OCI-LY3 (cell line): Measurements from ENCODE around the gene DTX4.

Experiments used
- H2AFZ ChIP-seq: fragments of 200-600, 300-600 bp; shearing (Covaris generic); 2 replicates; pipeline ENCODE4 v1.6.0; 2014; ENCODE audit warnings: antibody characterized with exemption, low read depth, low read length
- H3K27ac ChIP-seq: fragments of 200-600, 300-600 bp; sonication (generic); 2 replicates; pipeline ENCODE4 v1.5.1; 2014; ENCODE audit warnings: mild to moderate bottlenecking, low read length, moderate library complexity, mixed read lengths
- H3K27me3 ChIP-seq: fragments of 200-600, 300-600 bp; sonication (generic); 2 replicates; pipeline ENCODE4 v1.6.1; 2014; ENCODE audit warnings: low read depth, low read length, mixed read lengths
- H3K36me3 ChIP-seq: fragments of 200-600, 300-600 bp; sonication (generic); replicated peaks from 2 replicates; pipeline ENCODE3; 2014; ENCODE audit warnings: low read depth, low read length, mixed read lengths
- H3K4me1 ChIP-seq: fragments of 300-600, 200-600 bp; sonication (generic); 2 replicates; pipeline ENCODE4 v1.6.1; 2014; ENCODE audit warnings: low read length, mixed read lengths
- H3K4me2 ChIP-seq: fragments of 200-600, 300-600 bp; sonication (generic); 2 replicates; pipeline ENCODE4 v1.6.1; 2014; ENCODE audit warnings: low read length, mixed read lengths
- H3K4me3 ChIP-seq: fragments of 300-600, 200-600 bp; sonication (generic); 2 replicates; pipeline ENCODE4 v1.5.1; 2014; ENCODE audit warnings: antibody characterized with exemption, mild to moderate bottlenecking, low read length, moderate library complexity
- H3K79me2 ChIP-seq: fragments of 300-600, 200-600 bp; shearing (Covaris generic); 2 replicates; pipeline ENCODE4 v1.6.1; 2014; ENCODE audit warnings: mild to moderate bottlenecking, low read length, mixed read lengths
- H3K9ac ChIP-seq: fragments of 300-600, 200-600 bp; shearing (Covaris generic); 2 replicates; pipeline ENCODE4 v1.6.0; 2014; ENCODE audit warnings: mild to moderate bottlenecking, low read length, moderate library complexity
- H3K9me3 ChIP-seq: fragments of 200-600, 300-600 bp; shearing (Covaris generic); 2 replicates; pipeline ENCODE4 v1.6.1; 2014; ENCODE audit warnings: low read length, mixed read lengths; ENCODE audit not compliant: insufficient read depth
- H4K20me1 ChIP-seq: fragments of 200-600, 300-600 bp; sonication (generic); 2 replicates; pipeline ENCODE4 v1.6.1; 2016; ENCODE audit warnings: low read length, mixed read lengths; ENCODE audit not compliant: insufficient read depth
- EZH2phosphoT487 ChIP-seq: fragments of 200-600 bp; shearing (Covaris generic); IDR thresholded peaks from 2 replicates; pipeline ENCODE4 v1.6.1; 2018; ENCODE audit warnings: antibody characterized with exemption, mixed run types, low read depth
- TF ChIP-seq, protein P1 (sequence below): fragments of 200-600, 300-600 bp; sonication (generic); IDR thresholded peaks from 2 replicates; pipeline ENCODE4 v1.5.1; 2014; ENCODE audit warnings: antibody characterized with exemption, low read length, low read depth

The DTX4 gene

DNA sequence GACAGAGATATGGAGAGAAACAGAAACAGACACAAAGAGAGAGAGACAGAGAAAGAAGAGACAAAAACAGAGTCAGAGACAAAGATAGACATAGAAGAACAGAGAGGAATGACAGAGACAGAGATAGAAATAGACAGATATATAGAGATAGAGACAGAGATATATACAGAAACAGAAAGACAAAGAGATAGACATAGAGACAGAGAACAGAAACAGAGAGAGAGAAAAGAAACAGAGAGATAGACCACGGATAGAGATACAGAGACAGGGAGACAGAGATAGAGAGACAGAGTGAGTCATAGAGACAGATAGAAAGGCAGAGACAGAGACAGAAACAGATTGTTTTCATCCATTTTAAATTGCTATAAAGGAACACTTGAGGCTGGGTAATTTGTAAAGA, 53.1 kb downstream of the DTX4 start:
- Histone ChIP-seq H3K9ac (no peak overlapping the region), H3K4me2 (peak overlapping the region; percentile 21; the same call in 1 of the 2 replicates), H4K20me1 (no peaks in the 10 kb centered on the region), H3K4me3 (no peak overlapping the region), H3K27me3 (no peaks in the 10 kb centered on the region), H3K4me1 (peaks cover 51% of the 10 kb centered on the region), H3K36me3 (peaks cover 3% of the 10 kb centered on the region), H2AFZ (peak overlapping the region; percentile 29; the same call in 1 of the 2 replicates), H3K79me2 (no peaks in the 10 kb centered on the region), H3K27ac (no peak overlapping the region), H3K9me3 (no peaks in the 10 kb centered on the region)
- TF ChIP-seq EZH2phosphoT487: no peak
- TF ChIP-seq, protein P1, sequence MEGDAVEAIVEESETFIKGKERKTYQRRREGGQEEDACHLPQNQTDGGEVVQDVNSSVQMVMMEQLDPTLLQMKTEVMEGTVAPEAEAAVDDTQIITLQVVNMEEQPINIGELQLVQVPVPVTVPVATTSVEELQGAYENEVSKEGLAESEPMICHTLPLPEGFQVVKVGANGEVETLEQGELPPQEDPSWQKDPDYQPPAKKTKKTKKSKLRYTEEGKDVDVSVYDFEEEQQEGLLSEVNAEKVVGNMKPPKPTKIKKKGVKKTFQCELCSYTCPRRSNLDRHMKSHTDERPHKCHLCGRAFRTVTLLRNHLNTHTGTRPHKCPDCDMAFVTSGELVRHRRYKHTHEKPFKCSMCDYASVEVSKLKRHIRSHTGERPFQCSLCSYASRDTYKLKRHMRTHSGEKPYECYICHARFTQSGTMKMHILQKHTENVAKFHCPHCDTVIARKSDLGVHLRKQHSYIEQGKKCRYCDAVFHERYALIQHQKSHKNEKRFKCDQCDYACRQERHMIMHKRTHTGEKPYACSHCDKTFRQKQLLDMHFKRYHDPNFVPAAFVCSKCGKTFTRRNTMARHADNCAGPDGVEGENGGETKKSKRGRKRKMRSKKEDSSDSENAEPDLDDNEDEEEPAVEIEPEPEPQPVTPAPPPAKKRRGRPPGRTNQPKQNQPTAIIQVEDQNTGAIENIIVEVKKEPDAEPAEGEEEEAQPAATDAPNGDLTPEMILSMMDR: no peak

DNA sequence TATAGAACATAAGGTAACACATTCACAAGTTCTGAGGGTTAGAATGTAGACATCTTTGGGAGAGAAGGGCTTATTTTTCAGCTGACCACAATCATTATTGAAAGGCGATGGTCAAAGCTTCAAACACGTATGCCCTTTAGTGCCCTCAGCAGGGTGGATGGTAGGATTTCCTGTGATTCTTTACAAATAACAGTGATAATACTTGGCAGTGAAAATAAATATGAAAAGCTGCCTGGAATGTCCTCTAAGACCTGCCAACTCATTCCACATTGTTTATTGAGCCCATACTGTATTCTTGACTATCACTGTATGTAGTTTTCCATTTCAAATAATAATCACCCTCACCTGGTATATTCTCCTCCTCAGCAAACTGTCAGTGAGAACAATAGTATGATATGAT, 54.5 kb downstream of the DTX4 start:
- Histone ChIP-seq H2AFZ (no peak overlapping the region), H3K36me3 (peaks cover 3% of the 10 kb centered on the region), H3K9me3 (no peaks in the 10 kb centered on the region), H3K27ac (no peak overlapping the region), H3K79me2 (no peaks in the 10 kb centered on the region), H3K4me3 (no peak overlapping the region), H3K4me1 (peaks cover 37% of the 10 kb centered on the region), H3K27me3 (no peaks in the 10 kb centered on the region), H3K9ac (no peak overlapping the region), H4K20me1 (no peaks in the 10 kb centered on the region), H3K4me2 (no peak overlapping the region)
- no peak for TF ChIP-seq EZH2phosphoT487
- TF ChIP-seq, protein P1: no peak

GRCh38 chr11:59240322-59240721, 68.4 kb downstream of the DTX4 start:
- Histone ChIP-seq H3K4me2 (no peak overlapping the region), H3K36me3 (peaks cover 11% of the 10 kb centered on the region), H4K20me1 (no peaks in the 10 kb centered on the region), H3K4me3 (no peak overlapping the region), H3K27me3 (no peaks in the 10 kb centered on the region), H3K9ac (no peak overlapping the region), H3K9me3 (peaks cover 30% of the 10 kb centered on the region), H3K4me1 (no peaks in the 10 kb centered on the region), H3K79me2 (no peaks in the 10 kb centered on the region), H2AFZ (no peak overlapping the region), H3K27ac (no peak overlapping the region)
- TF ChIP-seq, protein P1: no peak
- no peak for TF ChIP-seq EZH2phosphoT487

GRCh38 chr11:59243633-59244032, 71.7 kb downstream of the DTX4 start:
- Histone ChIP-seq H4K20me1 (no peaks in the 10 kb centered on the region), H3K79me2 (no peaks in the 10 kb centered on the region), H3K27ac (no peak overlapping the region), H3K4me2 (no peak overlapping the region), H3K36me3 (peaks cover 11% of the 10 kb centered on the region), H3K27me3 (no peaks in the 10 kb centered on the region), H3K4me1 (no peaks in the 10 kb centered on the region), H3K9ac (no peak overlapping the region), H3K4me3 (no peak overlapping the region), H2AFZ (no peak overlapping the region), H3K9me3 (peaks cover 30% of the 10 kb centered on the region)
- TF ChIP-seq EZH2phosphoT487: no peak
- TF ChIP-seq, protein P1: no peak
